NOMO-1 treated with DMSO at 0.1 percent for 48 hours (cell line): ENCODE measurements around the gene C6orf47.
A peak's percentile ranks its signal among the peaks of the same experiment; 100 is the strongest.

Source experiments
- DNase-seq: peaks from one replicate; lab custom pipeline; 2025; ENCODE audit not compliant: unreplicated experiment; lab: John Stamatoyannopoulos, UW

C6orf47 gene

GRCh38 chr6:31615748-31616147 is 44.8 kb downstream of the C6orf47 start:
- DNase-seq = peak; percentile 88

GRCh38 chr6:31614684-31615578 is 45.6 kb downstream of the C6orf47 start, which contains the start of gene AIF1:
Gene AIF1, plus strand, starts transcription at chr6:31615234. Its CDS starts 96 bp downstream, at chr6:31615330.
- no peak for DNase-seq

GRCh38 chr6:31614075-31614619 is 46.4 kb downstream of the C6orf47 start:
- DNase-seq = peak; percentile 74

- DNase-seq = no peak
These were observed 49.6 kb downstream of the C6orf47 start for GRCh38 chr6:31610968-31611367.

- no peak for DNase-seq
These were observed 50.8 kb downstream of the C6orf47 start for GRCh38 chr6:31609519-31610406.
